HuH-7 (cell line): Measurements from ENCODE around the gene EPB41L2.
"Not testable (repeated sequence)": the region's sequence is repeated elsewhere in the genome, so short reads cannot be mapped to it uniquely, and the experiment has no call there.

ENCODE experiments used
- DNase-seq: peaks from one replicate; pipeline ENCODE4 v3.0.0; 2011; ENCODE audit warnings: low spot score

The EPB41L2 gene

DNA sequence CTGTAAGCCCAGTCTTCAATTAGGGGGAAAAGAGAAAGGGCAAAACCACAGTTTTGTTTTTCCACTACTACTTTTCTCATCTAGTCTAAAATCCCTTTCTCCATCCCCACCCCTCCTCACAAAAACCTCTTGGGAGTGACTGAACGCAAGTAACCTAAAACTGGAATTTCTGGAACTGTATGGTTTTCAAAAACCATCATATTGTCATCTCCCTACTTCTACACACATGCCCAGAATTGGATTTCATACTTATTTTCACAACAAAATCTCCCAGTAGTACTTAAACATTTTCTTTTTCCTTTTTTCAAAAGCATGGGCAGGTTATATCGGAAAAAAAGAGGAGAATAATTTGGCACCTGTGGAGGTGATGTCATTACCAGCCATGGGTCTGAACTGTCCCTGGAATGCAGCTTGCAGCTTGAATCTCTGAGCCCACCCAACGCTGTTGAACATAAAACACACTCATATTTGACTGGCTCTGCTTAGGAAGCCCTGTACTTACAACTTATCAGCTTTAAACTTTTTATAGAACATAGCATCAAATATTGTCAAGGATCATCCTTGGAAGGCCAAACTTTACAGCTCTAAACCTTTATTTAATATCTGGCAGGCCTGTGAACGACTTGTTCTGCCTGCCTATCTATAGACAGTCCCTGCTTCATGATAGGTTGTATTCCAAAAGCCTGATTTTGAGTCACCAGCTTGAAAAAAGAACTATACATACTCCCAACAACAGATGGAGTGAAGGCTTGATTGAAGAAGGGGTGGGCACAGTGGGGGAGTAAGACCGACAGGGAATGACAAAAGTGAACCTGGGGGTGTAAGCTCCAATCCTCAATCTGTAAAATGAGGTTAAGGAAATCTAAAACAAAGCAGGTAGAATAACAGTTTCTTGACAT, 59.3 kb downstream of the EPB41L2 start:
- DNase-seq = no peak

DNA sequence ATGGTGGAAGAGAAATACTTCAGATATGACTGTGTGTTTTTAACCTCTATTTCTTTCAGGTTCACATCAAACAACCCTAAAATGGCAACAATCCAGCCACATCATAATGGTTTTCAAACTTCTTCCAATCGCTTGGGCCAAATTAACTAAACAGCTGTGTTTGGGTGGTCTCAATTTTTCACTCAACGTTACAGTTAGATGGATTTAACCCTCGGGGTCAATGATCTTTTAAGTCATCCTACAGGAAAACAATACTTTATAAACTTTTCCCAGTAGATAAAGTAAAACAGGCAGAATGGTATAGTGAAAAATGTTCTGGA, 60.4 kb downstream of the EPB41L2 start:
- no peak for DNase-seq

DNA sequence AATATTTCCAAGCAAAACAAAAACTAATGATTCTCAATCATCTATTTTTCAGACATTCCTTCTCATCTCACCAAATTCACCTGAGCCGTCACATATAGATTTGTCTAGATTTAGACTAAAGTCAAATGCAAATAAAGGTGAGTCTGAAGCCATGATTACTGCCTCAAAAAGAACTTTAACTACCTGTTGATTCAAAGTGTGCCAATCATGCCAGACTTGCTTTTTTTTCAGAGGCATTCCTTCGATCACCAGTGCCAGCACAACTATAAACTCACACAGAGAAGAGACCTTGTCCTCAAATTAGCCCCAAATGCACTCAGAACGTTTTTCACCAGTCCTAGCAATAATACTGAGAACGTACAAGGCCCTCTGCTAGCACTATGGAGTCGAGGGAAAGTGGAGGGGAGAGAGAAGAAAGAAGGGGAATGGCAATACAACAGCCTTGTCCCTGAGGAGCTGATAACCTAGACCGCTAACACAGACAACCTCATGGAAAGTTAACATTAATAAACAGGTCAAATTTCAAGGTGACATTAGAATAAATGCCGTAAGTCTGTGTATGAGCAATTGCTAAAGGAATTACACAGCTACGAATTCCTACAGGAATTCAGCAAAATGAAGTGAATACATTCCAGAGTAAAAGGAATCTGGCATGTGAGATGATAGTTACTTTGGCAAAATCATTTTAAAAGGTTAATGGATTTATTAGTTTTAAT, 60.9 kb downstream of the EPB41L2 start:
- DNase-seq = no peak

DNA sequence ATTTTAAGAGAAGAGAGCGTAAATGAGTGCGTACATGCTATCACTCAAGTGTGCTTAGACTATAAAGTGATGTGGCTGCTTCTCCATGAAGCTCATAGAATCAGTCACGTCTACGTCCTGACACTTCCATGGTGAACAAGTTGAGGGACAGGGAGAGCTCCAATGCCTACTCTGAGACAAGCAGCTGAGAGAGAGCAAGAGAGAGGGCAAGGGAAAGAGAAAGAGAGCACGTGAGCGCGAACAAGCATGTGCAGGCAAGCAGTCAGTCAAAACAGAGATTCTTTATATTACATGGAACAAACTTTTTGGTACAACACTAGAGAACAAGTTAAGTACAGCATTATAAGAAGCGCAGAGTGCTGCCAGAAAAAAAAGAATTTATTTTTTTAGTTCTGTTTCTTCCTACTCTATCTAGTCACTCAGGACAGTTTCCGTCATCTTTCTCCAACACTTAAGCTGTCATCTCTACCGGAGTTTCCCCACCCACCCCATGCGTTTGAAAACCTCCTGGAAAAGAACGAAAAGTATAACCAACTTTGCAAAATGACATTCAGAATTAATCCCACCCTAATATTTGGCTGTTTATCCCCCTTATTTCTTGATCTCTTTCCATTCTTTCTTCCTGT, 61.8 kb downstream of the EPB41L2 start:
- no peak for DNase-seq

DNA sequence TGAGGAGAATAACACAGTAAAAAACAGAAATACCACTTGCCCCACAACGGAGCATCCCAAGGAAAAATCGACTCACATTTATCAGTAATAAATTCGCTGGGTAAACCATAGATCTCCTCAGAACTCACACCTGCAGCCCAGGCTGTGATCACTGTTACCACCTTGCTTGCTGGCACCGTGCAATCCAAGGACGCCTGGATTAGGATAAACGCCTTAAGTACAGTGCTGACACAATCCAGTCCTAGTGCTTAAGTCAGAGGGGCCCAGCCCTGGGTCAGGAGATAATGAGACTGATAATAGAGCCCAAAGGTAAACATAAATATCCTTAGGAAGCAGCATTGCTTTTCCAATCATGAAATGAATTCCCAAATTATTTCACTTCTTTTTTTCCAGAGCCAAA, 62.5 kb downstream of the EPB41L2 start:
- DNase-seq = no peak

DNA sequence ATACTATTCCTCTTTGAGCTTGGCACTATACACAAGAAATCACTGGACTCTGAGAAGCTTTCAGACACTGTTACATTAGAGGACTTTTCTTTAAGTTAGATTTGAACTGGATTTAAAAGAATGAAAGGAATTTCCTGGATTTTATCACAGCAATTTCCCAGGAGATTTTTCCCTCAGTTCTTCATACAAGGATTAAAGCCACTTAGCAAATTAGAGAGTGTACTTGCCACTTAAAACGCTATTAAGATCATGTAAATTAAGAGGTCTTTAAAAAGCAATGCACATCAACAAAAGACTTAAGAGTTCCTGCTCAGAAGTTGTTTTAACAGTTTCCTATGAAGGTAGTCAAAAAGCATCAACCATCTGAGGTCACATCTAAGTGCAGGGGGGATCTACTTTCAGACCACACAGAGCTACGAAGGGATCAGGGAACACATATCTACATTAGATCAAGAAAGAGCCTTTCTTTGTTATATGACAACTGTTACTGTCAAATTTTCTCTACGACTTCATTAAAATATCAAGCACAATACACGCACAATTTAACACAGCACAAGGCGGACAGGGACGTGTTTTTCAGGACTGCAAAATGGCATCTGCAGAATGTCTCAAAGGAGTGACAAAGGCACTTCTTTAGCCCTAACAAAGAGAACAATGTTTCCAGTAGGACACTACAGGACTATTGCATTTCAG, 65.8 kb downstream of the EPB41L2 start:
- DNase-seq = no peak

DNA sequence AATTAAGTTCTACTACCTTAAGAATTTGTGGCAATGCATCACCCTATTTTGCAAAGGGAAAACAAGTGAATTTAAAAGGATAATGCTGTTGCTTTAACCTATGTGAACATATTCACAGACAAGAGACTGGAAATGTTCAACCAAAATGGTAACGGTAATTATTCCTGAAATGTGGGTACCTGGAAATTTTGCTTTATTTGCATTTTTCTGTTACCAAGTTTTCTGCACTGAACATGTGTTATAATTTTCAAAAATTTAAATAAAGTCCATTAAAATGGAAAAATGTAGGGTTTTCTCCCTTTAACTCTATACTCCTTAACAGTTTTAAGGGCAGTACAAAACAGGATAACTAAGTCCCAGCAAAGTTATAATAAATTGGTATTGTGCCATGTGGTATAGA, 66.4 kb downstream of the EPB41L2 start:
- no peak for DNase-seq

DNA sequence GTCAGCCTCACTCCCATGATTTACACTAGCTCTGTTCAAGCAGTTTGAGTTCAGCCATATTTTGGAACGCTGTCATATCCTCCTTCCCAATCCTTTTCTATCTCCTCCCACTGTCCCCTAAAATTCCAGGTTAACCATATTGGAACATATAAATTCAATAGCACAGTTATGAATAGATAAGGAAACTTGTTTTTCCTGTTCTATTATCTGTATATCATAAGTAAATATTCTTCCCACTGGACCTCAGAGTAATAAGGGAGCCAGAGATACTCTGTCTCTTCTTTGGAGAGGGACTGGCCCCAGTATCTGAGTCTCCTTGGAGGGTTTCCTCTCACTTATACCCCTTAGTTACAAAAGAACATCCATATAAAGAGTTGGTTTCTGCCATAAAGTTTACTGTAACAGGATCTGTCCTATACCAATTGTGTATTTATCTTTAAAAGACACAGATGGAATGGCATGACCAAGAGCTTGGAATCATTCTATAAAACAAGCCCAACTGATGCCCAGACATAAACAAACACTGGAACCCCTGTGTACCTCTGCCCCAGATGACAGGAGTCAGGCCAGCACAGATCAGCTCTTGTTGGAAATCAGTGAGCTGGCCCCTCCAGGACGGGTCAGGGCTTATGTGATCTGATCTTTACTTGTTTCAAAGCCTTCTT, 67.1 kb downstream of the EPB41L2 start:
- DNase-seq = no peak

DNA sequence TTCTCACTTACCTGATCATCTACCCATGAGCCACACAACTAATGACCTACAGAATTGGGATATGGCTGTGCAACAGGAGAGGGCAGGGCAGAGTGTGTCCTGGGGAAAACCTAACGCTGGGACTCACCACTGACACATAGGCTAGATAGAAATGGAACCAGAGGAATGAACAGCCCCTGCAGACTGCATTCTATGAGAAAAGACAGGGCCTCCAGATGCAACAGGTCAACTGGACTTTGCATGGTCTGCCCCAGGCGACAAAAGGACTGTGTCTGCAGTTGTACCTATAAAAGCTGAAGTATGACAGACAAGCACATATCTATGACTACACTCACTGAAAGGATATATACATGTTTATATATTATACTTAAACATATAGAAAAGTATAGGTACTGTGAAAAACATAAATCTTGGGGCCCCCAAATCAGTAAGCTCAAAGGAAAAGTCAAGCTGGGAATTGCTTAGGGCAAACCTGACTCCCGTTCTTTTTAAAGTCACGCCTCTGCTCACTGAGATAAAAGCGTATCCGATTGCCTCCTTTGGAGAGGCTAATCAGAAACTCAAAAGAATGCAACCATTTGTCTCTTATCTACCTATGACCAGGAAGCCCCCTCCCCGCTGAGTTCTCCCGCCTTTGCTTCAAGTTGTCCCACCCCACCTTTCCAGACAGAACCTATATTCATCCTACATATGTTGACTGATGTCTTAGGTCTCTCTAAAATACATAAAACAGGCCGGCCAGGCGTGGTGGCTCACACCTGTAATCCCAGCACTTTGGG, 68.5 kb downstream of the EPB41L2 start:
- DNase-seq = no peak

DNA sequence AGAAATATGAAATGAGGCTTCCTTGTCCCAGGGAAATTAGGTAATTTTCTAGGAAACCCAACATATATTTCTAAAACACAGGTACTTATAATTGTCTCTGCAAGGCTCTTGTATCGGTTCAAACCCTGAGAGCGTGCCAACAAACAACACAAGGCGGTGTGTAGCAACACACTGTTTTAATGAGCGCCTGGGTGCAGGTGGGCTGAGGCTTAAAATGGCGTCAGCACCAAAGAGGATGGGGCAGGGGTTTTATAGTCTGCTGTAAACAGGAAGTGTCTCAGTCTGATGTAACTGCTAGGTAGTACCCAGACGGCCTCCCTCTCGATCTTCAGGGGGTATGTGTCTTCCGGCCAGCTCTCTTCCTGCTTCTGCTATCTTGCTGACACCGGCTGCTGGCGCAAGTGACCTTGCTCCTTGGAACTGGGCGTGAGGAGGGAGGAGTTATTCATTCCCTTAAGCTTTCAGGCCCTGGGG, 69.7 kb downstream of the EPB41L2 start:
- DNase-seq = no peak

DNA sequence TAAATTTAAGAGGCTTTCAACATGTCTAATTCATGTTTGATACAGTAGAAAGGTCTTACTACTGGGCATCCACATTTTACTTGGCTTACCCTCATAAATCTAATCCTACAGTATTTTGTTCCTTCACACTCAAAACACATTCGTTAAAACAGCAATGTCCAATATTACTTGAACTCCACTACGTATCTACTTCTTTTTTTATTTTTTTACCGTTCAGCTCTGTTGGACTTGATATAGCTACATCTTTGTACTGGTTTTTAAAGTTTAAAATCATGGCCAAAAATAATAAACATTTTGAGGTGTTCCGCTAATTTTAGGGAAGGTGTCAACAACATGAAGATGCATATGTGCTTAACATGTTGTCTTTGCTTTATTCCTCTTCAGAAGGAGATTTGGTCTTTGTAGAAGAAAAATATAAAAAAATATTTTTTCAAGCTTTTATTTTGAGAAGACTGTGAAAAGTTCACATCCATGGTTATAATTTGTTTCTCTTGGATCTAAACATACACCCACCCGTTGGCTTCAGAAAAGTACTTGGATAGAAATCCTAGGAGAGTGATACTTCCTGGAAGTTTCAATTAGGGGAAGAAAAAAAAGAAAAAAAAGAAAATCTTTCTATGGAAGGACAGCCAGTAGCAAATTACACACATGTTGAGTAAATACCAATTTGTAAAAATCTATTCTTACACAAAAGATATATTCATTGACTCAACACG, 71.5 kb downstream of the EPB41L2 start:
- DNase-seq = no peak

DNA sequence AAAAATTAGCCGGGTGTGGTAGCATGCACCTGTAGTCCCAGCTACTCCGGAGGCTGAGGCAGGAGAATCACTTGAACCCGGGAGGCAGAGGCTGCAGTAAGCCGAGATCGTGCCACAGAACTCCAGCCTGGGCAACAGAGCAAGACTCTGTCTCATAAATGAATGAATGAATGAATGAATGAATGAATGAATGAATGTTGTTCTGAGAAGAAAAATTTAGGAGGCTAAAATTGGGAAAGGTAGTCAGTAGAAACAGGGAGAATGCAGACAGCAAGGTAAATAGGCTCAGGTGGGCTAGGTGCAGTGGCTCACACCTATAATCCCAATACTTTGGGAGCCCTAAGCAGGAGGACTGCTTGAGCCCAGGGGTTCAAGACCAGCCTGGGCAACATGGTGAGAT, 75.5 kb downstream of the EPB41L2 start:
- DNase-seq = not testable (repeated sequence)

DNA sequence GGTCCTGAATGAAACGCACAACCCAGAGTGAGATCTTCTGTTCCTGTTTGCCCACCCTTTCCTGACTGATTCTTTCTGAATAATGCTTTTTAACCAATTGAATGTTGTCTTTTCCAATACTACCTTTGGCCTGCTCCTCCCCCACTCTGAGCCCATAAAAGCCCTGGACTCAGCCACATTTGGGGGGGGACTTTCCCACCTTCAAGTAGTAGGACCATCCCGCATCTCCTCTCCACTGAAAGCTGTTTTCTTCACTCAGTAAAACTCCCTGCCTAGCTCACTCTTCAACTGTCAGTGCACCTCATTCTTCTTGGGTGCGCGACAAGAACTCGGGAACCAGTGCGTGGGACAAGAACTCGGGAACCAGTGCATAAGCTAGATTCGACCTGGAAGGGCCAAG, 77.9 kb downstream of the EPB41L2 start:
- DNase-seq = no peak

DNA sequence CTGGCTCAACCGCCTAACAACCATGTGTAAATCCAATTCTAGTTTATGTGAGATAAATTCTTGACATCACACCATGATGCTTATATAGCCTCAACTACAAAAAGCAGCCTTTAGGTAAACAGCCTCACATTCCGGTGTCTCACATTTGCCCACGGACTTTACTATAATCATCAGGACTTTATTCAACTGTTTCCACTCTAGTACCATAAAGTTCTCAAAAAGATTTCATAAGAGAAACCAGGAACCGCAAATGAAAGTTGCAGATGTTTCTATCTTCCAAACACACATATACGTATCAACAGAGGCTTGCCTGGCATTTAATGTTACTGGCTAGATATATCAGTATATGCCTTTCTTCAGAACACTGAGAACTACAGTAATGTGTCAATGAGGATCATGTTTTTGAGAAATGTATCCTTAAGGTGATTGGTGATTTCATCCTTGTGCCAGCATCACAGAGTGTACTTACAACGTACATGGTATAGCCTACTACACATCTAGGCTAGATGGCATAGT, 80.0 kb downstream of the EPB41L2 start:
- DNase-seq = no peak

DNA sequence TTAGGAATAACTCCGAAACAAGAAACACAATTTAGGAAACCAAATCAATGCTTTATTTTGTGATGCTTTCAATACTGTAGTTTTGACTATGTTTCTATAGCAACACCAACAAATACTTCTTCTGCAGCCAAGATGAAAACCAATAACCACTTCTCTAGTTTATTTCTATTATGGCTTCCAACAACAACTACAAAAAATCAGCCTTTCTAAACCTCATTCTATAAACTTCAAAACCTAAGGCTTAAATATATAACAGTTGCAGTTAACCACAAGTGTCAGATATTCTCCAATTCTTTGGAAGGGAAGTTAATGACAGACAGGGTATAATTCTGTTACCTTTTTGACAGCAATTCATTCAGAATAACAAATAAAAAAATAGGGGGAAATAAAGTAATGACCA, 80.9 kb downstream of the EPB41L2 start:
- DNase-seq = no peak

DNA sequence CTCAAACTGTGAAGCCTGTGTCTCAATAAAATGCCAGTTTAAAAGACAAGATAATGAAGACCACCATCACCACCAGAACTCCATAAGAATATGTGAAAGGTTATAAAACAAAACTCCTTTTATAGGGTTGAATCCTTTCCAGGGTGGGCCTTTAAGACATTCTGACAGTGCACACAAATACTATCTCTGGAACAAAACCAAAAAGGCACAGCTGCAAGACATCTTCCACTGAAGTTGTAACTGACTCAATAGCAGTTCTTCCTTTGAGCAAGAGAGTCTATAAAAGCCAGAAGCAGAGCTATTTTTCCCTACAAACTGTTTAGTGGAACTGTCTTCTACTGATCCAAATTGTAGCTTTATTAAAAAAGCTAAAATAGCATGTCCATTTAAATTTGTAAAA, 81.6 kb downstream of the EPB41L2 start:
- no peak for DNase-seq

DNA sequence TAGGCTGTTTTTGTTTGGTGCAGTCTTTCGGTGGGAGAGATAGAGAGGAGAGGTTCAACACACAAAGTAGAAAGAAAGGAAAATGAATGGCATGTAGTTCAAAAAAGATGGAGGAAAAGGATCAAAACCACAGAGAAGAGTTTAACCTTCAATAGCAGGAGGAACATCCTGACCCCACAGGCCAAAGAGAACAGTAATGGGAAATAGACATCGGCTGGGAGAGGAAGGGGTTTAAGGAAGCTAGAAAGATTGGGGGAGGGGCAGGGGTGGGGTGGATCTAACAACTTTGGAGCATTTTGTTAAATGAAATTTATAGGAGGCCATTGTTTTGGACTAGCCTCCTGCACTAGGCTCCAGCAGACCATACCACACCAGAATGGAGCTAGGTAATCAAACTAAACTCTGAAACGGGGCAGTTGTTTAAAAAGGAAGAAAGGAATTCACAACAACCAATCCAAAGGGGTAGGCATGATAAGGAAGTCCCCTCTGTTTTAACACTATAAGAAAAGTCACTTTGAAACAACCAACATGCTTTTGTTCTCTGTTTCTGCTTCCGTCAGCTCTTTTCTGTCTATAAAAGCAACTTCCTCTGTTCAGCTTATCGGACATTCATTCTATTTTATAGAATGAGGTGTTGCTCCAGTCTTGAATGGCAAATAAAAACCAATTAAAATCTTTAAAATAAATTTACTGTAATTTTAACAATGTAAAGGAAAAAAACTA, 82.6 kb downstream of the EPB41L2 start:
- no peak for DNase-seq

DNA sequence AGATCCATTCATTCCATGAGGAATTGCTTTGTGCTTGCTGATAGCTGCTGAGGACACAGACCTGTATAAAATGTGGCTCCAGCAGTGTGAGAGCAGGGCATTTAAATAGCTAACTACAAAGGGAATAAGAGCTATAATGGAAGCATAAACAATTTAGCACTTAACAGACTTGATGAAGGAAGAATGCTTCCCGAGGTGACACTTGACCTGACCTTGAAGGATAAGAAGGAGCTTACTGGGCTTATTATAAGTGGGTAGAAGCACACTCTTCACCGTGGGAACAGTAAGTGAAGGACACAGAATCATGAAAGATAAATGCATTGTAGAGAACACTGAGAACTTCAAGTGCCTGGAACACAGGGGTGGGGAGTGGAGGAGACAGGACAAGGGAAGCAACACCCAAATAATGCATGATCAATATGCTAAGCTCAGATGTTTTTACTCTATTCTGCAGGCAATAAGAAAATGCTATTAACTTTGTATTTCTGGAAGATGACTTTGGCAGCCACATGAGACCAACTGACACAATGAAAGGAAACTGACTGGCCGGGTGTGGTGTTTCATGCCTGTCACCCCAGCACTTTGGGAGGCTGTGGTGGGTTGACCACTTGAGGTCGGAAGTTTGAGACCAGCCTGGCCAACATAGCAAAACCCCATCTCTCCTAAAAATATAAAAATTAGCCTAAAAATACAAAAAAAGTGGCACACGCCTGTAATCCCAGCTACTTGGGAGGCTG, 84.2 kb downstream of the EPB41L2 start:
- no peak for DNase-seq

DNA sequence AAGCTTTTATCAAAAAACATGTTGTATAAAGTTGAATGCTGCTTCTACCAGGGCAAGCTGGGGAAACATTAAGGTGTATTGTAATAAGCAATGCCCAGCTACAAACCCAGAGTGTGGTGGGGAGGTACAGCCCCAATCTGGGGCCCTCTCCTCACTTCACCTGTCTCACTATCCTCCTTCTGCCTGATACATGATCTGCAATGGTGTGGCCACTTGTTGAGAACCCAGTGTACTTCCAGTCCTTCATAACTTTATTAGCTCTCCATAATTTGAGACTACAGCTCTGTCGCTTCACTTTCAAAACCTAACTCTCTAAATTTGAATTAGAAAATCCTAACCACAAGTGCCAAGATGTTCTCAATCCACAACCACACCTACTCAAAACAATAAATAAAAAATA, 84.9 kb downstream of the EPB41L2 start:
- no peak for DNase-seq
